ENCODE data around the gene LRIG2. TPM values are rescaled to one million over a fixed set of nuclear protein-coding genes. Genes with fewer than 3 reads are reported as not detected.
"Not testable (repeated sequence)": the region's sequence is repeated elsewhere in the genome, so short reads cannot be mapped to it uniquely, and the experiment has no call there.

The LRIG2 gene
- polyA plus RNA-seq, 4 donors, result 13.6 to 19.5 (median 18.0) TPM

- no peak for DNase-seq (ENCODE audit: low read depth in 4 of 4, low spot score in 3 of 4)
These were observed 13.9 kb upstream of the LRIG2 start for GRCh38 chr1:113058941-113059706.

GRCh38 chr1:113063456-113063855, 9.5 kb upstream of the LRIG2 start:
- DNase-seq (ENCODE audit: low read depth in 4 of 4, low spot score in 3 of 4), result not testable (repeated sequence)

- no peak for DNase-seq (ENCODE audit: low read depth in 4 of 4, low spot score in 3 of 4)
These were observed 749 bp upstream of the LRIG2 start for GRCh38 chr1:113072141-113072756.

- DNase-seq (ENCODE audit: low read depth in 4 of 4, low spot score in 3 of 4), result no peak
These were observed 517 bp downstream of the LRIG2 start for GRCh38 chr1:113073479-113073950.

GRCh38 chr1:113074237-113074636, 1.2 kb downstream of the LRIG2 start:
- no peak for DNase-seq (ENCODE audit: low read depth in 4 of 4, low spot score in 3 of 4)

- DNase-seq (ENCODE audit: low read depth in 4 of 4, low spot score in 3 of 4), result not testable (repeated sequence)
These were observed 5.0 kb downstream of the LRIG2 start for GRCh38 chr1:113077978-113078377.

GRCh38 chr1:113086541-113086940, 13.5 kb downstream of the LRIG2 start:
- DNase-seq (ENCODE audit: low read depth in 4 of 4, low spot score in 3 of 4), result no peak

GRCh38 chr1:113088972-113089371, 16.0 kb downstream of the LRIG2 start:
- DNase-seq (ENCODE audit: low read depth in 4 of 4, low spot score in 3 of 4), result no peak

GRCh38 chr1:113090051-113090450, 17.1 kb downstream of the LRIG2 start:
- no peak for DNase-seq (ENCODE audit: low read depth in 4 of 4, low spot score in 3 of 4)

- DNase-seq (ENCODE audit: low read depth in 4 of 4, low spot score in 3 of 4), result no peak
These were observed 19.1 kb downstream of the LRIG2 start for GRCh38 chr1:113091988-113092594.

GRCh38 chr1:113094506-113094905, 21.5 kb downstream of the LRIG2 start:
- no peak for DNase-seq (ENCODE audit: low read depth in 4 of 4, low spot score in 3 of 4)

GRCh38 chr1:113095790-113096455, 22.9 kb downstream of the LRIG2 start:
- DNase-seq (ENCODE audit: low read depth in 4 of 4, low spot score in 3 of 4), result no peak

GRCh38 chr1:113096493-113096892, 23.5 kb downstream of the LRIG2 start:
- DNase-seq (ENCODE audit: low read depth in 4 of 4, low spot score in 3 of 4), result no peak

- no peak for DNase-seq (ENCODE audit: low read depth in 4 of 4, low spot score in 3 of 4)
These were observed 28.6 kb downstream of the LRIG2 start for GRCh38 chr1:113101588-113101987.

- DNase-seq (ENCODE audit: low read depth in 4 of 4, low spot score in 3 of 4), result no peak
These were observed 30.1 kb downstream of the LRIG2 start for GRCh38 chr1:113103048-113103447.

- DNase-seq (ENCODE audit: low read depth in 4 of 4, low spot score in 3 of 4), result no peak
These were observed 31.0 kb downstream of the LRIG2 start for GRCh38 chr1:113103977-113104376.

- no peak for DNase-seq (ENCODE audit: low read depth in 4 of 4, low spot score in 3 of 4)
These were observed 33.9 kb downstream of the LRIG2 start for GRCh38 chr1:113106910-113107309.

- no peak for DNase-seq (ENCODE audit: low read depth in 4 of 4, low spot score in 3 of 4)
These were observed 37.0 kb downstream of the LRIG2 start for GRCh38 chr1:113109908-113110554.

- no peak for DNase-seq (ENCODE audit: low read depth in 4 of 4, low spot score in 3 of 4)
These were observed 45.3 kb downstream of the LRIG2 start for GRCh38 chr1:113118266-113118665.

GRCh38 chr1:113123737-113124136, 50.7 kb downstream of the LRIG2 start:
- DNase-seq (ENCODE audit: low read depth in 4 of 4, low spot score in 3 of 4), result no peak

GRCh38 chr1:113124366-113124765, 51.4 kb downstream of the LRIG2 start:
- DNase-seq (ENCODE audit: low read depth in 4 of 4, low spot score in 3 of 4), result no peak

Measured in left renal pelvis (tissue), 4 donors.